Measurements from ENCODE around the gene OR51B5.
"Not testable (repeated sequence)": the region's sequence is repeated elsewhere in the genome, so short reads cannot be mapped to it uniquely, and the experiment has no call there.

OR51B5 gene, protein sequence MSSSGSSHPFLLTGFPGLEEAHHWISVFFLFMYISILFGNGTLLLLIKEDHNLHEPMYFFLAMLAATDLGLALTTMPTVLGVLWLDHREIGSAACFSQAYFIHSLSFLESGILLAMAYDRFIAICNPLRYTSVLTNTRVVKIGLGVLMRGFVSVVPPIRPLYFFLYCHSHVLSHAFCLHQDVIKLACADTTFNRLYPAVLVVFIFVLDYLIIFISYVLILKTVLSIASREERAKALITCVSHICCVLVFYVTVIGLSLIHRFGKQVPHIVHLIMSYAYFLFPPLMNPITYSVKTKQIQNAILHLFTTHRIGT
- total RNA-seq: 0 reads per million in 2 experiments

DNA sequence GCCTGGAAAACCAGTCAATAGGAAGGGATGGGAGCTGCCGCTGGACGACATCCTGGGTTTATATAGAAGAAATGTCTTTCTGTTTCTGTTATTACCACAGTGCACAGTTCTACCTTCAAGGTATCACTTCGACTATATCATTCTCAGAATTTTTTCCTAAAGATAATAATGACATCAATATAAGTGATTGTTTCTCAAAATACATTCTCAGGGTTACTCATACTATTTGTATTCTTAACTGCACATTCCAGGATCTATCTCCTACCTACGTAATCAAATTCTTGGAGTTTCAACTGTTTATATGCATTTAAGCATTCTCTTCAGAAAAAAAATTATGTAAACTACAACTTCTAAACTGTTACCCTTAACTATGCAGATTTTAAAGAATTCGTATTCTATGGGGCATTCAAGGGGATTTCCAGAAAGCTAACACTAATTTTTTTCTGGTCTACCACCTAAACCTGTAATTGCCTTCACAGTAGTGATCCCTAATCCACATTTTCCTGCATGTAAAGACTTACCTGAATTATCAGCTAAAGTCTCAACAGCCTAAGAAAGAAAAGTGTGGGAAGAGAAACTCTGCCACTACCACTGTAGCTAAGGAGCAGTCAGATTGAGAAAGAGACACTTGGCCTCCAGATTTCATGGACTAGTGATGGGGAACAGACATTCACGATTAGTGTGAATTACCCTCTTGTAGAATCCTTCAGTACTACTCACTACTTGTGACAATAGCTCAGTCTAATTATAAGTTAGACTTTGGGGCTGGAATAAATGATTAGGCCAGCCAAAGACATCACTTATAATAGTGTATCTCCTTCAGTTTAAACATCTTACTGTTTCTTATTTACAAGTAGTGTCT is at the start of gene OR51B5:
TSS of gene OR51B5 (minus strand) at position 51 of the 862 bp plus-strand sequence. CDS start at position 51, 0 bp downstream.
- no peak for DNase-seq (ENCODE audit: low read depth)

DNA sequence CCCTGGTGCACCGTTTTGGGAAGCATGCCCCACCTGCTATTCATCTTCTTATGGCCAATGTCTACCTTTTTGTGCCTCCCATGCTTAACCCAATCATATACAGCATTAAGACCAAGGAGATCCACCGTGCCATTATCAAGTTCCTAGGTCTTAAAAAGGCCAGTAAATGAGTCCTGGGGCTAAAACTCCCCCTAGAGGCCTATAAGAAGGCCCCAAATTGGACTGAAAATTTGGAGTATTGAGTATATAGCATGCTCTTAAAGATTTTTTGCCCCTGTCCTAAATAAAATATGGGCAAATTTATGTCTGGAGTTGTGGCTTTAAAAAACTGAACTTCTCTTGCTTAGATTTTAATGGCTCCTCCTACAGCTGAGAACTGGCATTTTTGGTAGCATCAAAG is 46.9 kb upstream of the OR51B5 start:
- DNase-seq (ENCODE audit: low read depth): no peak

DNA sequence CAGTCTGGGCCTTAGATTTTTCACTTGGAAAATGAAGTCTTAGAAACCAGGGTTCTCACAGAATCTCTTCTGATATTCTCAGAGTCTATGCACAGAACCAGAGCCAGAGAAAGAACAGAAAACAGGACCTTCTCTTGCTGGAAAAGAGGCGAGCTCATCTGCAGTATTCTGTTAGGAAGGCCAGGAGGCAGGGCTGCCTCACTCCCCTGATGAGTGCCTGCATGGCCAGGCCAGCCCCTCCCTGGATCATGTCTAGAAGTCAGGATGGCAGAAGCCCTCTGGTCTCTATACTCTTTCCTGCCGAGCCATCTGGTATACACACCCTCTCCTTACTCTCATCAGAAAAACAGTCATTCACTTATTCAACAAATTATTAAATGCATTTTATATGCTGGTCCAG is 41.0 kb upstream of the OR51B5 start:
- DNase-seq (ENCODE audit: low read depth): no peak

DNA sequence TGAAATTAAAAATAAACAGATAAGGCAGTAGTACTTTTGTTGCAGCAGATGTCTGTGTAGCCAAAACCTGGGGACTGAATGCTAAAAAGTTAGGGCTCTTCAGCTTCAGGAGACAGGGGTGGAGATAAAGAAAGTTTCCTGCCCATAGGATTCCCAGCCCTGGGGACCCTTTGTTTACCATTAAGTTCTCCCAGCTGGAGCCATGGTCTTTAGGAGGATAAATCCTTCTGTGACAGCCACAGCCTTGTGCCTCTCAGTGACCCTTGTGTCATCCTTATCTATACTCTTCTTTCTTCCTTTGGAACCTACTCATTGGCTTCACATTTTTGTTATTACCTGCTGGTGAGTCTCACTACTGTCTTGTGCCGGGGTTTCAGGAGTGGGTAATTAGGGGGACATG is 40.3 kb upstream of the OR51B5 start, which contains the start of gene OR51M1:
TSS of gene OR51M1 (plus strand) at position 237 of the 400 bp plus-strand sequence. CDS start 5,587 bp downstream, outside the sequence.
- no peak for DNase-seq (ENCODE audit: low read depth)

DNA sequence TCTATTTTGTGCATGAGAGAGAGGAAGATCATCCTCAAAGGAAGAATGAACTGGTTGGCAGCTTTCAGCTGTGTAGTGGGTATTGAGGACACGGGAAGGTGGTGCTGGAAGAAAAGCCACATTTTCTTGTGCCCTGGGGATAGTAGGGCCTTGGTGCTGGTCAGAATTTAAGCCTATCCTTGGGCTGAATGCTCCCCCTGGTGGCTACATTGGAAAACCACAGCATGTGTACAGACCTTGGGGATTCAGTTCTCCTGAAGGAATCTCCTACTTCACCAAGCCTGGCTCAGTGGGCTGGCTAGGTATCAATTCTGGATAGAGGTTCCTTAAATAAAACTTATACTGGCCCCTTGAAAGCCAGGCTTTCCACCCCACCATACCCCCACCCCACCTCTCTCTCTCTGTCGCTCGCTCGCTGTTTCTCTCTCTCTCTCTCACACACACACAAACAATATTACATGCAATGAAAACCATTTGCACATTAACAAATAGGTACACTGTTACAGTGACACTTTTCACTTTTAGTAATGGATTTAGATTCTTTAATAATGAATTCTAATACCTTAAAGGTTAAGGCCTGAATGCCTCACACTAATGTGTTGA is 37.5 kb upstream of the OR51B5 start:
- peak; percentile 0 for DNase-seq (ENCODE audit: low read depth)

DNA sequence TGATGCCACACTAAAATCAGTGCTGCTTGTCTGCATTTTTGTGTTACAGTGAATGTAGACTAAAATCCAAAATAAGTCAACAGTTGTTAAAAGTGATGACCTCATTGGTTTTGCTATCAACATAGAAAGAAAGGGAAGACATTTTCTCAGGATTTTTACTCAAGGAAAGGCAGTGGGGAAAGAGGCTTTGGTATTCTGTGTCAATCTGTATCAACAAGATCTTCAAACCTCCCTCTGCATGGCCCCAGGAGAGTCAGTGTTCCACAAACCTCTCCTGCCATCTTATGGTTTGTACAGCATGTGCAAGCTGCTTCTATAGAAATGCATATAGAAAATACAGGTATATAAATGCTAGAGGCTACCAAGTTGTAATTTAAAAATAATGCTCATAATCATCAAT is 26.5 kb upstream of the OR51B5 start:
- DNase-seq (ENCODE audit: low read depth): no peak

DNA sequence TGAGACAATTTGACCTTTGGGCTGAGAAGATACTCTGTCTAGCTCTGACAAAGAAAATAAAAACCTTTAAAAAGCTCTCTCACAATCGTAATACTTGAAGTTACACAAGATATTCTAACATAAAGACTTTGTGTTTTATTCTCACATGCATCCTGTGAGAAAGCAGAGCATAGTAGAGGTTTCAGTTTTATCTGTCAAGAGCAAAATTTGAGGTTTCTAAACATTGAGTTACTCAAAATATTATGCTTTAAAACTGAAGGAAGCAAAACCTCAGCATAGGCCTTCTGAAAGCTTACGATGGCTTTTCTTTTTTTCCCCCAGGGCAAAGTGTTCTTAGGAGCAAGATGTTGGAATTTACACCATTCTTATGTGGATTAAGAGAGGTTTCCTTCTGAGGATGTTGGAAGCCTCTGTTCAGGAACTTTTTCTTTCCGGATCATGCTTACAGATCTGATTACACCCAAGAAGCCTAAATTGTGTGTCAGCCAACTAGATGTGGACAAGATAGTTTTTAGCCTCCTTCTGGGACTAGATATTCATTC is 25.2 kb upstream of the OR51B5 start:
- no peak for DNase-seq (ENCODE audit: low read depth)

DNA sequence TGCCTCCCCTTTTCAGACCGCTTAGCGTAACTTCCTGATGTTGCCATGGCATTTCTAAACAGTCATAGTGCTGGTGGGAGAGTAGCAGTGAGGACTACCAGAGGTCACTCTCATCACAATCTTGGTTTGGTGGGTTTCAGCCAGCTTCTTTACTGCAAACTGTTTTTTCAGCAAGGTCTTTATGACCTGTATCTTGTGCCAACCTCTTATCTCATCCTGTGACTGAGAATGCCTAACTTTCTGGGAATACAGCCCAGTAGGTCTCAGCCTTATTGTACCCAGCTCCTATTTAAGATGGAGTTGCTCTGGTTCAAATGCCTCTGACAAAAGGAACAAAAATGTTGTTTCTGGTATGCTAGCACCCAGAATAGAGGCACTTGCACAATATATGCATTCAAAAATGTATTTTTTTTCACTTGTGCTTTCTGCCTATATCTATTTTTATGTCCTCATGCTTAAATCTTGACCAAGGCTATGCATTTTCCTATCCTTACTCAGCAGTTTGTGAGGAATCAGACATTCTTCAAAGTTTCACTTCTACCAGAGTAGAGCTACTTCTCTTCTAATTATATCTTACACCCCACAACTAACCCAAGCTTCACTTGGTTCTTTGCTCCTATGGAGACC is 24.2 kb upstream of the OR51B5 start:
- DNase-seq (ENCODE audit: low read depth): no peak

DNA sequence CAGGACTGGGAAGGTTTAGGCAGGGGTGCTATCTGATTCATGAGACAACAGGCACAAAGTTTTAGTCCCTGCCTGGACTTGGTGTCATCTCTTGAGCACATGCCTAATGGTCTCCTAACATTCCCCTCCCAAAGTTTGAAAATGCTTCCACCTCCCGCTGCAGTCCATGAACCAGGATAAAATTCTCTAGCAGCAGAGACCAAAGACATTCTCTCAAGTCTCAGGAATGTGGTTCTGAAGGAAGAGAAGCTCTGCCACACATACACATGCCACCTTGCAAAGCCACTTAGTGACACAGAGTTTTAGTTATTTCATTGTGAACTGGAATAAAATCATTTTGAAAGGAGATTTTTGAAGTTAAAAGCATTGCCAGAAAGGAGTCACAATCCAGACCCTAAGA is 23.5 kb upstream of the OR51B5 start:
- no peak for DNase-seq (ENCODE audit: low read depth)

DNA sequence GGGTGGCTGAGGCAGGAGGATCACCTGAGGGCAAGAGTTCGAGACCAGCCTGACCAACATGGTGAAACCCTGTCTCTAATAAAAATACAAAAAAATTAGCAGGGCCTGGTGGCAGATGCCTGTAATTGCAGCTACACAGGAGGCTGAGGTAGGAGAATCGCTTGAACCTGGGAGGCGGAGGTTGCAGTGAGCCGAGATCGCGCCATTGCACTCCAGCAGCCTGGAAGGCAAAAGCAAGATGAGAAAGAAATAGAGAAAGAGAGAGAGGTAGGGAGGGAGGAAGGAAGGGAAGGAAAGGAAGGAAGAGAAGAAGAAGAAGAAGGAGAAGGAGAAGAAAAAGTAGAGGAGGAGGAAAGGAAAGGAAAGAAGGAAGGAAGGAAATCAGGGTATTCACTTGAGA is 23.0 kb upstream of the OR51B5 start:
- not testable (repeated sequence) for DNase-seq (ENCODE audit: low read depth)

DNA sequence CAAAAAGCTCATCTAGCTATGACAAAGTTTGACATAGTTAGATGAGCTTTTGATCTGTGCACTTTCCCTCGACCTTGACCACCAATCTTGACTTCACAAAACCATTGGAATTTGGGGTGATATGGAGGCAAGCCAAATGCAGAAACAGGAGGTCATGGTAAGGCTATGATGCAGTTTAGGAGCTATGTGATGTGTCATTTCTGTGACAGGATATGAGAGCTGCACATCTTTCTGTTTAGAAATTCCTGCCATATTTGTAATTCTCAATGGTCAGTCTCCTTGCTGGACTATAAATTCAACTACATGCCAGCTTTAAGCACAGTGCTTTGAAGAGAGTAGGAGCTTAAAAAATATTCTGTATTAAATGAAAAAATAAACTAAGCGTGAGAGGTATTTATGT is 20.9 kb upstream of the OR51B5 start:
- no peak for DNase-seq (ENCODE audit: low read depth)

DNA sequence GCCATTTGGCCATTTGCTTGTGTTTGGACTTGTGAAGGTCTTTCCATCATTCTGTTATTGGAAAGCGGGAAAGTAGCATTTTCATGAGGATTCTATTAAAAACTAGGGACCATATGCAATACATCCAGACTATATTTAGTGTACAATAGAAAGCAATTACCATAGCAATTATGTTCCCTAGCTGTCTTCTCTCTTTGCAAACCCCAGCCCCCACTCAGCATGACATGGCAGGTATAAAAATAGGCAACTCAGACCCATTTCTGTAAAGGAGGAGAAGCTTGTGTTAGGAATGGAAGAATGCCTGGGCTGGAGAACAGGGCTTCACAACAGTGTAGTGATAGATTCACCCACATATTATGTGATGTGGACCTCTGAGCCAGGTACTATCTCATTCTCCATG is 20.4 kb upstream of the OR51B5 start:
- DNase-seq (ENCODE audit: low read depth): no peak

DNA sequence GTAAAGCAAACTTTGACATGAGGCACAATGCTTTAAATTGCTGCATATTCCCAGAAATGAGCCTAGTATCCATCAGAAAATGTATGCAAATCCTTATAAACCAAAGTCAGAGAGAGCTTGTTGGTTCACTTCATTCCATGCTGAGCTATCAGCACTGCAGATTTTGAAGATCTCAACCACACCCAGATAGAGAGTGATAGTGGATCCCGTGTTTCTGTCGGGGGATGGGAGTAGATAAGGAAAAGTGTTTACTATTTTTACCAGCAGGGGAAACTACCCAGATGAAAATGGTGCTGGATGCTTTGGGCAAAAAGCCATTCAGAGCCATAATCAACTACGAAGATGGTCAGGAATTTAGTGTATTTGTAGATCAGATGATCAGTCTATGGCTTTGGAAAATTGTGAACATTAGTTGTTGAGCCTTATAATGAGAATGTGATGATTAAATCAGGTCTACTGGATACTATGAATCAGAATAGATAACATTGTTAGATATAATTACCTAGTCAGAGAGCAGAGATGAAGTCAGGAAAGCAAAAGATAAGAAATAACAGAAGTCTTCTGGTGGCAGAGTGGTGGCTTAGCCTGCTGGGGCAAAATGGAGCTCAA is 18.8 kb upstream of the OR51B5 start:
- no peak for DNase-seq (ENCODE audit: low read depth)

DNA sequence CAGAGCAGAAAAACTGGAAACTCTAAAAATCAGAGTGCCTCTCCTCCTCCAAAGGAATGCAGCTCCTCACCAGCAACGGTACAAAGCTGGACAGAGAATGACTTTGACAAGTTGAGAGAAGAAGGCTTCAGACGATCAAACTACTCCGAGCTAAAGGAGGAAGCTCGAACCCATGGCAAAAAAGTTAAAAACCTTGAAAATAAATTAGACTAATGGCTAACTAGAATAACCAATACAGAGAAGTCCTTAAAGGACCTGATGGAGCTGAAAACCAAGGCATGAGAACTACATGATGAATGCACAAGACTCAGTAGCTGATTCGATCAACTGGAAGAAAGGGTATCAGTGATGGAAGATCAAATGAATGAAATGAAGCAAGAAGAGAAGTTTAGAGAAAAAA is 12.7 kb upstream of the OR51B5 start:
- DNase-seq (ENCODE audit: low read depth): not testable (repeated sequence)

DNA sequence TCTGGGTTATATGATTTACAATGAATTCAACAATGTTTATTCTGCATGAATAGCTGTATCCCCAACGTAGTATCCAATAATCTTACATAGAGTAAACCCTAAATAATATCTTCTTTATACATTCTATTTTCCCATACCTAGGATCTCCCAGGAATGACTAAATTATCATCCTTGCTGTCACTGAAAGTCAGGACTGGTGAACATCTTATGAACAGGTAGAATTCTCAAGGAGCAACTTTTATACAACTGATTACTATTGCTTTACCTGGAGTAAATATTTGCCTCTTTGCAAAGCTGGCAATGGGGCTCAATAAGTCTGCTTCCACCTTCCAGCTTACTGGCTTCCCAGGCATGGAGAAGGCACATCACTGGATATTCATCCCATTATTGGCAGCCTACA is 7.9 kb upstream of the OR51B5 start, which contains the start of gene OR51B6:
TSS of gene OR51B6 (plus strand) at position 301 of the 400 bp plus-strand sequence. CDS start at position 301, 0 bp downstream.
- DNase-seq (ENCODE audit: low read depth): no peak

DNA sequence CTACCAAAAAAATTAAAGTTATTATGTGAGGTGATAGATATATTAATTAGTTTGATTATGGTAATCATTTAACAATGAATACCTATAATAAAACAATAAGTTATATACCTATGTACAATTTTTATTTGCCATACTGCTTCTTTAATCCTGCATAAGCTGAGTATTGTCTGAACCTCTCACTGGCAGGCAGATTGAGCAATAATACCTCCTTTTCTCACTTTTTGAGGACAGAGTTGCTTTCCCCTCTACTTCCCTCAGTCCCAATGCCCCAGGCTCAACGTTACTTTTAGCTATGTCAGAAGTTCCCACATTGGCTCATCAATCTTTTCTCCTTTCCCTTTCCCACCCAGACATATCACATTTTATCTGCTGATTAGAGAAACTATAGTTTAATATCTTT is 6.2 kb upstream of the OR51B5 start:
- DNase-seq (ENCODE audit: low read depth): no peak

DNA sequence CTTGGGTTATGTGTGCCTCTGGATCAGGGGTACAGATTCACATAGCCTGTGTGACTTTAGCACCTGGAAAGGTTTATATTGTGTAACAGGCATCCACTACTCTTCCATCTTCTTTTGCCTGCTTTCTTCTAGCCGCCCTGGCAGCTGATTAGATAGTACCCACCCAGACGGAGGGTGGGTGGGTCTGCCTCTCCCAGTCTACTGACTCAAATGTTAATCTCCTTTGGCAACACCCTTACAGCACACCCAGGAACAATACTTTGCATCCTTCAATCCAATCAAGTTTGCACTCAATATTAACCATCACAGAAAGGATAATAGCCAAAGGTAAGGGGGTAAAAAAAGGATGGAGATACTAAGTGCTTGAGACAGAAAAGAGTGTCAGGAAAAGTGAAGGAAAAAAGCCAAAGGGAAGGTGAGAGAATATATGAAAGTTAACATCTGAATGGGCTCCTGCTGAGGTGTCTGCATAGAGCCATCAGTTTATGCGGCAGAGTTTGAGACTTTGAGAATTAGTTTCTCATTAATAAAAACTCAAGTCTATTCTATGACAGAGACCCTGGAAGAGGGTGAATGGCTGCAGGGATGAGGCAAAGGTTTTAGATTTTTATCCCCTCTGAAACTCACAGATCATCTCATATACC is 5.3 kb upstream of the OR51B5 start:
- no peak for DNase-seq (ENCODE audit: low read depth)

DNA sequence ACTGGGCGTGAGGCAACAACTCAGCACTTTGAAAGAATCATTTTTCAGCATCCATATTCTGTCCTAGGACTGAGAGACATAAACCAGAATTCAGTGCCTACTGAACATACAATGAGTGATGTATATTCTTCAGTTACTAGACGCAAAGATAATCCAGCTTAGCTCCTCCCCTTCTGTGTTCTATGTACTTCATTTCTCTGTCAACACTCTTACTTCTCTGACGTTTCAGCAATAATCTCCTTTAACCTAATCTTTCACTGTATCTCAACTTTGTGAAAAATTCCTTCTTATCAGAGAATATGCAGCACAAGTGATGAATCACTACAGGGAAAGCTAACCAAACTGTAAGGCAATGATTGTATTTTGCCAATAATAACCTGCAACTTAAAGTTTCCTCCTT is 2.5 kb upstream of the OR51B5 start:
- DNase-seq (ENCODE audit: low read depth): no peak

DNA sequence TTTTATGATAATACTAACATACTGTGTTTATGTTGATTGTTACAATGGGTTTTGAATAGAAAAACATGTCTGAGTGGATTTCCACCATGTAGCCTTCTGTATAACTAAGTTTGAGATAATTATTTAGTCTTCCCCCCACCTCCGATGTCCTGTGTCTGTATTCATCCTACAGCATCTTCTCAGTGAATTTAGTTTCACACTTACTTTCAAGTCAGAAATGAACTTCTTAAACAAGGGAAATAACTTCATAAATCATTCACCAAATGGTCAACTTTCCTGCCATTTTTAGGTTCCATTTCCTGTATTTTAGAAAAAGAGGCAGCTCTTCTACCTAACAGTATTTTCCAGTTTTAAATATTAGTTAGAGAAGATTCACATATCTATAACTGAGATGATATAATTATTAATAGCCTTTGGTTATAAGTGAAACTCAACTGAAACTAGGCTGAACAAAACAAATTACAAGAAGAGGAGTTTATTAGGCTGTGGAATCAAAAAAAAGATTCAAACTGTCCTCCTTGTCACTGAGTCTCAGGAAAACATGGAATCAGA is 3.5 kb downstream of the OR51B5 start:
- no peak for DNase-seq (ENCODE audit: low read depth)

DNA sequence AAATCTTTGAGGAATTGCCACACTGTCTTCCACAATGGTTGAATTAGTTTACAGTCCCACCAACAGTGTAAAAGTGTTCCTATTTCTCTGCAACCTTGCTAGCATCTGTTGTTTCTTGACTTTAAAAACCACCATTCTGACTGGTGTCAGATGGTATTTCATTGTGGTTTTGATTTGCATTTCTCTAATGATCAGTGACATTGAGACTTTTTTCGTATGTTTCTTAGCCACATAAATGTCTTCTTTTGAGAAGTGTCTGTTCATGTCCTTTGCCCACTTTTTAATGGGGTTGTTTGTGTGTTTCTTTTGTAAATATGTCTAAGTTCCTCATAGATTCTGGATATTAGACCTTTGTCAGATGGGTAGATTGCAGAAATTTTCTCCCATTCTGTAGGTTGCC is 6.1 kb downstream of the OR51B5 start:
- not testable (repeated sequence) for DNase-seq (ENCODE audit: low read depth)

DNA sequence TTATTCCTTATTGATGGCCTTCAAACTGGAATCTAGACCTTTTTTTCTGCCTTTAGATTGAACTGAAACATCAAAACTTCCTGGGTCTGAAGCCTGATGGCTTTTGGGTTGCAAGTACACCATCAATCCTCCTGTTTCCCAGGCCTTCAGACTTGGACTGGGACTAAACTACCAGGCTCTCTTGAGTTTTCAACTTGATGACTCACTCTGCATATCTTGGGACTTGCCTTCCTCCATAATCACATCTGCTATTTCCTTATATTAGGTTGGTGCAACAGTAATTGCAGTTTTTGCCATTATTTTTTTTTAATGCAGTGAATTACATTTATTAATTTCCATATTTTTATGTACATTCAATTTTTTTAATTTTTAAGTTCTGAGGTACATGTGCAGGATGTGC is 7.0 kb downstream of the OR51B5 start:
- DNase-seq (ENCODE audit: low read depth): no peak

Data from T follicular helper cell (primary cell).